Mesothelial cell of epicardium (in vitro differentiated cells): ENCODE measurements around the gene SVOP. TPM values are rescaled to one million over a fixed set of nuclear protein-coding genes. Genes with fewer than 3 reads are reported as not detected.

Experiments used
- DNase-seq, 2 experiments: peaks; one replicate each; pipeline ENCODE4 v3.0.0; 2021; ENCODE audit warnings: low spot score in 2 of 2; ENCODE audit not compliant: unreplicated experiment in 2 of 2
- H3K27ac Mint-ChIP-seq: 2 replicates; pipeline ENCODE4 v1.8.0; 2021; ENCODE audit warnings: mixed read lengths
- H3K27me3 Mint-ChIP-seq: 2 replicates; pipeline ENCODE4 v1.8.0; 2021; ENCODE audit warnings: low read depth, mixed read lengths
- H3K36me3 Mint-ChIP-seq: 2 replicates; pipeline ENCODE4 v1.8.0; 2021; ENCODE audit warnings: mixed read lengths
- H3K4me1 Mint-ChIP-seq: 2 replicates; pipeline ENCODE4 v1.8.0; 2021; ENCODE audit warnings: mixed read lengths
- H3K4me3 Mint-ChIP-seq: 2 replicates; pipeline ENCODE4 v1.8.0; 2021; ENCODE audit warnings: mild to moderate bottlenecking, moderate library complexity, mixed read lengths
- H3K9me3 Mint-ChIP-seq: 2 replicates; pipeline ENCODE4 v1.8.0; 2021; ENCODE audit warnings: mixed read lengths
- CTCF ChIP-seq: fragments of 200-600 bp; sonication (generic); IDR thresholded peaks from one replicate; pipeline ENCODE4 v1.5.0; 2021; ENCODE audit warnings: antibody characterized with exemption; ENCODE audit not compliant: unreplicated experiment
- total RNA-seq: library from RNA; stranded (reverse); gene quantifications from 3 replicates; pipeline ENCODE4 v1.2.1, GENCODE V29; 2021

Gene SVOP
- total RNA-seq, 1 donor from 2014 or later: not detected

- DNase-seq: no peak
- peak; percentile 33 for TF ChIP-seq CTCF
- Mint-ChIP-seq H3K27me3 (peaks cover 2% of the 10 kb centered on the region), H3K9me3 (no peaks in the 10 kb centered on the region), H3K36me3 (no peaks in the 10 kb centered on the region), H3K27ac (no peak overlapping the region), H3K4me3 (no peak overlapping the region), H3K4me1 (no peaks in the 10 kb centered on the region)
Observed at GRCh38 chr12:108967869-108968540, 52.9 kb downstream of the SVOP start.

GRCh38 chr12:108966378-108967151, 54.3 kb downstream of the SVOP start:
- Mint-ChIP-seq H3K9me3 (no peaks in the 10 kb centered on the region), H3K36me3 (no peaks in the 10 kb centered on the region), H3K4me3 (no peak overlapping the region), H3K4me1 (no peaks in the 10 kb centered on the region), H3K27me3 (peaks cover 2% of the 10 kb centered on the region), H3K27ac (no peak overlapping the region)
- no peak for DNase-seq
- no peak for TF ChIP-seq CTCF

GRCh38 chr12:108965886-108966285, 55.0 kb downstream of the SVOP start:
- DNase-seq: no peak
- Mint-ChIP-seq H3K9me3 (no peaks in the 10 kb centered on the region), H3K27ac (no peak overlapping the region), H3K4me1 (no peaks in the 10 kb centered on the region), H3K4me3 (no peak overlapping the region), H3K36me3 (no peaks in the 10 kb centered on the region), H3K27me3 (peaks cover 6% of the 10 kb centered on the region)
- TF ChIP-seq CTCF: no peak

- H3K9me3 Mint-ChIP-seq: no peaks in the 10 kb centered on the region
- no peaks in the 10 kb centered on the region for H3K4me1 Mint-ChIP-seq
- no peak overlapping the region for H3K27ac Mint-ChIP-seq
- H3K36me3 Mint-ChIP-seq: no peaks in the 10 kb centered on the region
- DNase-seq: no peak
- H3K27me3 Mint-ChIP-seq: peaks cover 10% of the 10 kb centered on the region
- H3K4me3 Mint-ChIP-seq: no peak overlapping the region
- TF ChIP-seq CTCF: no peak
Observed at GRCh38 chr12:108964371-108965352, 56.2 kb downstream of the SVOP start.

- DNase-seq: no peak
- Mint-ChIP-seq H3K27ac (no peak overlapping the region), H3K36me3 (no peaks in the 10 kb centered on the region), H3K4me1 (no peaks in the 10 kb centered on the region), H3K4me3 (no peak overlapping the region), H3K9me3 (no peaks in the 10 kb centered on the region), H3K27me3 (peaks cover 11% of the 10 kb centered on the region)
- no peak for TF ChIP-seq CTCF
Observed at GRCh38 chr12:108962256-108962655, 58.6 kb downstream of the SVOP start.
